OCI-LY7 (cell line): ENCODE data around the gene DNAAF8. TPM values are rescaled to one million over a fixed set of nuclear protein-coding genes. Genes with fewer than 3 reads are reported as not detected.

Experiments used
- BruUV-seq: library from RNA; stranded (reverse); fragments of 400-500 nt; replicated peaks from 2 replicates; lab custom pipeline; 2021; lab: Mats Ljungman, UMichigan
- CTCF ChIA-PET: fragments of 300-600 bp; sonication (Branson Sonifier 250); formaldehyde crosslinking; loops from one replicate; lab custom pipeline; 2022; ENCODE audit warnings: antibody characterized with exemption; ENCODE audit not compliant: unreplicated experiment; lab: Charles Lee
- POLR2A ChIA-PET: fragments of 300-600 bp; sonication (Branson Sonifier 250); formaldehyde crosslinking; loops from one replicate; lab custom pipeline; 2022; ENCODE audit warnings: antibody characterized with exemption; lab: Charles Lee
- DNase-seq: peaks from one replicate; pipeline ENCODE4 v3.0.0-alpha.2; 2015; ENCODE audit warnings: low spot score
- H2AFZ ChIP-seq: fragments of 200-600 bp; sonication (generic), shearing (Covaris generic); 2 replicates; pipeline ENCODE4 v1.6.1; 2014; ENCODE audit warnings: mild to moderate bottlenecking, antibody characterized with exemption, low read length, moderate library complexity
- H3K27ac ChIP-seq: fragments of 200-600 bp; sonication (generic); 2 replicates; pipeline ENCODE4 v1.5.1; 2014; ENCODE audit warnings: mixed run types, low read depth, mild to moderate bottlenecking, moderate library complexity, low read length, inconsistent platforms; ENCODE audit not compliant: poor library complexity, severe bottlenecking
- H3K36me3 ChIP-seq: fragments of 200-600 bp; sonication (generic); 2 replicates; pipeline ENCODE4 v1.6.1; 2014; ENCODE audit warnings: mild to moderate bottlenecking, antibody characterized with exemption, low read length, moderate library complexity, mixed read lengths; ENCODE audit not compliant: insufficient read depth
- H3K4me1 ChIP-seq: fragments of 200-600 bp; sonication (generic); 2 replicates; pipeline ENCODE4 v1.5.1; 2014; ENCODE audit warnings: mild to moderate bottlenecking, low read length; ENCODE audit not compliant: insufficient read depth, poor library complexity, severe bottlenecking
- H3K4me2 ChIP-seq: fragments of 200-600 bp; sonication (generic); 2 replicates; pipeline ENCODE4 v1.6.1; 2014; ENCODE audit warnings: mild to moderate bottlenecking, low read length
- H3K4me3 ChIP-seq: fragments of 200-600 bp; sonication (generic); 2 replicates; pipeline ENCODE4 v1.5.1; 2014; ENCODE audit warnings: mild to moderate bottlenecking, low read depth, low read length; ENCODE audit not compliant: poor library complexity, severe bottlenecking
- H3K79me2 ChIP-seq: fragments of 200-600 bp; sonication (generic); 2 replicates; pipeline ENCODE4 v1.6.1; 2016; ENCODE audit warnings: low read depth, mild to moderate bottlenecking, low read length, moderate library complexity, mixed read lengths; ENCODE audit not compliant: insufficient read depth
- H3K9me2 ChIP-seq: fragments of 200-600 bp; sonication (generic); 2 replicates; pipeline ENCODE4 v1.6.1; 2016; ENCODE audit warnings: mild to moderate bottlenecking, low read length, mixed read lengths; ENCODE audit not compliant: insufficient read depth
- H3K9me3 ChIP-seq: fragments of 200-600 bp; sonication (generic); 2 replicates; pipeline ENCODE4 v1.6.1; 2014; ENCODE audit warnings: mild to moderate bottlenecking, mixed run types, low read length, mixed read lengths
- H4K20me1 ChIP-seq: fragments of 200-600 bp; sonication (generic); 2 replicates; pipeline ENCODE4 v1.6.1; 2014; ENCODE audit warnings: mild to moderate bottlenecking, antibody characterized with exemption, low read length, moderate library complexity, mixed read lengths; ENCODE audit not compliant: insufficient read depth
- EZH2phosphoT487 ChIP-seq: fragments of 200-600 bp; sonication (generic); IDR thresholded peaks from 2 replicates; pipeline ENCODE4 v1.6.1; 2018; ENCODE audit warnings: low read depth, borderline replicate concordance, mild to moderate bottlenecking, mixed run types, antibody characterized with exemption, low read length, moderate library complexity, mixed read lengths
- intact Hi-C: fragments of 100-400 bp; cut with micrococcal nuclease; formaldehyde crosslinking; loops from one replicate; pipeline ENCODE4 v1.10.0; 2022; ENCODE audit not compliant: unreplicated experiment
- total RNA-seq, 2 experiments: library from RNA; depleted of rRNA in 1 of 2; stranded (reverse); fragments of >200 nt in 1 of 2; shearing (Covaris generic) in 1 of 2; gene quantifications; 2 replicates each; pipeline ENCODE4 v1.2.3, GENCODE V29; 2014 to 2022
- TF ChIP-seq, protein P1 (sequence below): fragments of 200-600 bp; sonication (generic); conservative IDR thresholded peaks from 2 replicates; pipeline ENCODE4 v1.5.1; 2014; ENCODE audit warnings: mild to moderate bottlenecking, antibody characterized with exemption, low read length, moderate library complexity, mixed read lengths

The DNAAF8 gene
- total RNA-seq, 2 experiments from 2014 or later = 0.38 to 1.1 TPM

GRCh38 chr16:4792951-4793513 lies 58.7 kb downstream of the DNAAF8 start:
- TF ChIP-seq, protein P1, sequence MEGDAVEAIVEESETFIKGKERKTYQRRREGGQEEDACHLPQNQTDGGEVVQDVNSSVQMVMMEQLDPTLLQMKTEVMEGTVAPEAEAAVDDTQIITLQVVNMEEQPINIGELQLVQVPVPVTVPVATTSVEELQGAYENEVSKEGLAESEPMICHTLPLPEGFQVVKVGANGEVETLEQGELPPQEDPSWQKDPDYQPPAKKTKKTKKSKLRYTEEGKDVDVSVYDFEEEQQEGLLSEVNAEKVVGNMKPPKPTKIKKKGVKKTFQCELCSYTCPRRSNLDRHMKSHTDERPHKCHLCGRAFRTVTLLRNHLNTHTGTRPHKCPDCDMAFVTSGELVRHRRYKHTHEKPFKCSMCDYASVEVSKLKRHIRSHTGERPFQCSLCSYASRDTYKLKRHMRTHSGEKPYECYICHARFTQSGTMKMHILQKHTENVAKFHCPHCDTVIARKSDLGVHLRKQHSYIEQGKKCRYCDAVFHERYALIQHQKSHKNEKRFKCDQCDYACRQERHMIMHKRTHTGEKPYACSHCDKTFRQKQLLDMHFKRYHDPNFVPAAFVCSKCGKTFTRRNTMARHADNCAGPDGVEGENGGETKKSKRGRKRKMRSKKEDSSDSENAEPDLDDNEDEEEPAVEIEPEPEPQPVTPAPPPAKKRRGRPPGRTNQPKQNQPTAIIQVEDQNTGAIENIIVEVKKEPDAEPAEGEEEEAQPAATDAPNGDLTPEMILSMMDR = no peak
- TF ChIP-seq EZH2phosphoT487 = no peak
- Histone ChIP-seq H3K79me2 (no peaks in the 10 kb centered on the region), H3K27ac (no peak overlapping the region), H3K9me3 (no peaks in the 10 kb centered on the region), H3K4me2 (no peak overlapping the region), H3K4me3 (no peak overlapping the region), H2AFZ (no peak overlapping the region), H3K36me3 (no peaks in the 10 kb centered on the region), H4K20me1 (no peaks in the 10 kb centered on the region), H3K9me2 (no peaks in the 10 kb centered on the region), H3K4me1 (no peaks in the 10 kb centered on the region)
- CTCF ChIA-PET = no interaction called here
- DNase-seq = no peak
- intact Hi-C loops = no loop called here
- BruUV-seq = no TSS peak
- POLR2A ChIA-PET = interaction anchor here (0.7 kb wide), 1 partner anchor 25 kb away, joined by 4 read pairs; no protein-coding TSS in a partner anchor

- no peaks in the 10 kb centered on the region for H4K20me1 ChIP-seq
- no TSS peak for BruUV-seq
- H3K36me3 ChIP-seq = no peaks in the 10 kb centered on the region
- no peak within 1 kb of the TSS for H3K4me2 ChIP-seq
- no peak for DNase-seq
- TF ChIP-seq, protein P1 = no peak
- TF ChIP-seq EZH2phosphoT487 = no peak
- H3K79me2 ChIP-seq = no peaks in the 10 kb centered on the region
- H3K4me3 ChIP-seq = no peak within 1 kb of the TSS
- intact Hi-C loops = no loop called here
- H3K9me2 ChIP-seq = no peaks in the 10 kb centered on the region
- ChIA-PET POLR2A (interaction anchor here (0.5 kb wide), 1 partner anchor 36 kb away, joined by 3 read pairs; no protein-coding TSS in a partner anchor), CTCF (no interaction called here)
- no peaks in the 10 kb centered on the region for H3K9me3 ChIP-seq
- no peak within 1 kb of the TSS for H2AFZ ChIP-seq
- no peaks in the 10 kb centered on the region for H3K4me1 ChIP-seq
- H3K27ac ChIP-seq = no peak within 1 kb of the TSS
Measured at GRCh38 chr16:4795181-4795827, 61.0 kb downstream of the DNAAF8 start, which contains the start of gene SMIM22. Gene SMIM22 (plus strand): TSS chr16:4795369. CDS start chr16:4795735, 366 bp downstream.
